ENCODE results near the gene NAMPT. TPM values are rescaled to one million over a fixed set of nuclear protein-coding genes. Genes with fewer than 3 reads are reported as not detected.

Gene NAMPT
- total and polyA plus RNA-seq, 9 of the 15 experiments (the other 6 are each of a cell fraction or from before 2014, with no cell fraction given), result 41.1 to 160 (median 106) TPM

DNA sequence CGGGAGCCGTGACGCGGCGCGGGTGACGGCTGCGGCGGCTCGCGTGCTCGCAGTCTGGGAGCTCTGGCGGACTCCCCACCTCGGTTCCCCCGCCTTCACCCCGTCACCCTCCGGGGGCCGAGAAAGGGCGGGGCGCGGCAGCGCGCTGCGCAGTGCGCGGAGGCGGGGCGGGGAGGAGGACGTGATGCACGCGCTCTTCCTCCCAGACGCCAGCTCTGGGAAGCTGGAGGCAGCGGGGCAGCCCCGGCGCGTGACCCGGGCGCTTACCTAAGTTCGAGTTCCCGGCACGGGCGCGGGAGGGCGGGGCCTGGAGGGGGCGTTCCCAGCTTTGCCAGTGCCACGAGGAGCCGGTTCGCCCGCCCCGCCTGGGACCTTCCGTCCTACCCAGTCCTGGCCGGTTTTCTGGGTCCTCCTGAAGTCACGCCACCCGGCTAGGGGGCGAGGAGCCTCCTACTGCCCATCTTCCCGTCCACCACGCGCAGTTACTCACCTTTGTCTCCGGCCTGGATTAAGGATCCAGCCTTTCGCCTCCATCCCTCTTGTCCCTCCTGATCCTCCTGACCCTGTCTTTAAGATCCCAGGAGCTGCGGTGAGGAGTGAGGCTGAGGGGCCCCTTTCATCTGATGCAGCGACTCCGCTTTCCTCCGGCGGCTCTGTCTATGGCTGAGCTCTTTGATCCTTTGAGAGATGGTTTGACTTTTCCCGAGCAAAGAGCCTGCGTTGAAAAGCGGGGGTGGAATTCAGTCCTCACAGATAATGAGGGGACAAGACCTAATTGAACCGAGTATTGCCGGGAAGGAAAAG is 470 bp upstream of the NAMPT start (continued):
- no peak for TF ChIP-seq JUNB (CRISPR knock-in tag; conservative IDR thresholded peaks at IDR 0.05)
- TF ChIP-seq ZNF324 (CRISPR knock-in tag; IDR thresholded peaks at IDR 0.05), result peak; percentile 22; the same call in 1 of the 2 replicates
- TF ChIP-seq RAD51 (IDR thresholded peaks at IDR 0.05; ENCODE audit: borderline replicate concordance, low read depth), result peak; percentile 80
- no peak for TF ChIP-seq ESRRA (IDR thresholded peaks at IDR 0.05; ENCODE audit: borderline replicate concordance, low read depth)
- no peak for TF ChIP-seq PYGO2 (tag; IDR thresholded peaks at IDR 0.05)
- TF ChIP-seq ZNF707 (CRISPR knock-in tag; conservative IDR thresholded peaks at IDR 0.05), result no peak
- TF ChIP-seq, protein P1, sequence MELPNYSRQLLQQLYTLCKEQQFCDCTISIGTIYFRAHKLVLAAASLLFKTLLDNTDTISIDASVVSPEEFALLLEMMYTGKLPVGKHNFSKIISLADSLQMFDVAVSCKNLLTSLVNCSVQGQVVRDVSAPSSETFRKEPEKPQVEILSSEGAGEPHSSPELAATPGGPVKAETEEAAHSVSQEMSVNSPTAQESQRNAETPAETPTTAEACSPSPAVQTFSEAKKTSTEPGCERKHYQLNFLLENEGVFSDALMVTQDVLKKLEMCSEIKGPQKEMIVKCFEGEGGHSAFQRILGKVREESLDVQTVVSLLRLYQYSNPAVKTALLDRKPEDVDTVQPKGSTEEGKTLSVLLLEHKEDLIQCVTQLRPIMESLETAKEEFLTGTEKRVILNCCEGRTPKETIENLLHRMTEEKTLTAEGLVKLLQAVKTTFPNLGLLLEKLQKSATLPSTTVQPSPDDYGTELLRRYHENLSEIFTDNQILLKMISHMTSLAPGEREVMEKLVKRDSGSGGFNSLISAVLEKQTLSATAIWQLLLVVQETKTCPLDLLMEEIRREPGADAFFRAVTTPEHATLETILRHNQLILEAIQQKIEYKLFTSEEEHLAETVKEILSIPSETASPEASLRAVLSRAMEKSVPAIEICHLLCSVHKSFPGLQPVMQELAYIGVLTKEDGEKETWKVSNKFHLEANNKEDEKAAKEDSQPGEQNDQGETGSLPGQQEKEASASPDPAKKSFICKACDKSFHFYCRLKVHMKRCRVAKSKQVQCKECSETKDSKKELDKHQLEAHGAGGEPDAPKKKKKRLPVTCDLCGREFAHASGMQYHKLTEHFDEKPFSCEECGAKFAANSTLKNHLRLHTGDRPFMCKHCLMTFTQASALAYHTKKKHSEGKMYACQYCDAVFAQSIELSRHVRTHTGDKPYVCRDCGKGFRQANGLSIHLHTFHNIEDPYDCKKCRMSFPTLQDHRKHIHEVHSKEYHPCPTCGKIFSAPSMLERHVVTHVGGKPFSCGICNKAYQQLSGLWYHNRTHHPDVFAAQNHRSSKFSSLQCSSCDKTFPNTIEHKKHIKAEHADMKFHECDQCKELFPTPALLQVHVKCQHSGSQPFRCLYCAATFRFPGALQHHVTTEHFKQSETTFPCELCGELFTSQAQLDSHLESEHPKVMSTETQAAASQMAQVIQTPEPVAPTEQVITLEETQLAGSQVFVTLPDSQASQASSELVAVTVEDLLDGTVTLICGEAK (IDR thresholded peaks at IDR 0.05), result peak; percentile 59
- TF ChIP-seq, protein P1 (CRISPR knock-in tag; IDR thresholded peaks at IDR 0.05), result no peak
- peak; percentile 27 for TF ChIP-seq TBP (optimal IDR thresholded peaks at IDR 0.05; ENCODE audit: low read depth, low read length)
- no peak for TF ChIP-seq ZNF354B (CRISPR knock-in tag; IDR thresholded peaks at IDR 0.05)
- 0 out of 2 replicates have a peak, but pooled peaks have one; percentile 27 for TF ChIP-seq ZBED1 (IDR thresholded peaks at IDR 0.05)
- TF ChIP-seq, protein P2, sequence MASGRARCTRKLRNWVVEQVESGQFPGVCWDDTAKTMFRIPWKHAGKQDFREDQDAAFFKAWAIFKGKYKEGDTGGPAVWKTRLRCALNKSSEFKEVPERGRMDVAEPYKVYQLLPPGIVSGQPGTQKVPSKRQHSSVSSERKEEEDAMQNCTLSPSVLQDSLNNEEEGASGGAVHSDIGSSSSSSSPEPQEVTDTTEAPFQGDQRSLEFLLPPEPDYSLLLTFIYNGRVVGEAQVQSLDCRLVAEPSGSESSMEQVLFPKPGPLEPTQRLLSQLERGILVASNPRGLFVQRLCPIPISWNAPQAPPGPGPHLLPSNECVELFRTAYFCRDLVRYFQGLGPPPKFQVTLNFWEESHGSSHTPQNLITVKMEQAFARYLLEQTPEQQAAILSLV (tag; IDR thresholded peaks at IDR 0.05), result no peak
- TF ChIP-seq SMAD2 (IDR thresholded peaks at IDR 0.05; ENCODE audit: low read depth, low read length), result no peak

Measured in K562 (cell line).